Measurements from ENCODE around the gene LRRC41.
"Not testable (repeated sequence)": the region's sequence is repeated elsewhere in the genome, so short reads cannot be mapped to it uniquely, and the experiment has no call there.

LRRC41 gene

GRCh38 chr1:46241733-46242132, 61.7 kb downstream of the LRRC41 start:
- not testable (repeated sequence) for DNase-seq

- DNase-seq, result not testable (repeated sequence)
Observed at GRCh38 chr1:46238865-46239264, 64.6 kb downstream of the LRRC41 start.

GRCh38 chr1:46236882-46237281, 66.5 kb downstream of the LRRC41 start:
- no peak for DNase-seq

- DNase-seq, result not testable (repeated sequence)
Observed at GRCh38 chr1:46231231-46231630, 72.2 kb downstream of the LRRC41 start.

Measured in NCI-H2081 treated with DMSO at 0.1 percent for 48 hours (cell line).